ENCODE measurements around the gene B4GALT4.

DNA sequence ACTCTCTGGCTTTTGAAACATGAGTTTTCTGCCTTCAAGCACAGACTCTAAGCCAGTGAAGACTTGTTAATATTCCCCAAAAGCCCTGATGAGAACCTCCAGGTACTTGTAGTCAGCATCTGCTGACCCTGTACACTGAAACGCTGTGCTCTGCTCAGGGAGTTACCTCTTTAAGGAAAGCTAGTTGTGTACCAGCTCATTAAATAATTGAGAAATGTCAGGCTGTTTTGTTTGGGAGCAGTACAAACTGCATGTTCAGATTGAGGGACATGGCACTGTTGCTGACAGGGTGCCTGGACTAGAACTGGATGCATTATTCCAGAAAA lies 45.6 kb downstream of the B4GALT4 start:
- TF ChIP-seq ELF4 (IDR thresholded peaks at IDR 0.05) (no peak), FOXM1 (IDR thresholded peaks at IDR 0.05; ENCODE audit: borderline replicate concordance) (no peak), FOXK2 (IDR thresholded peaks at IDR 0.05) (no peak), ZNF384 (IDR thresholded peaks at IDR 0.05) (no peak), SP1 (IDR thresholded peaks at IDR 0.05) (no peak), NFRKB (IDR thresholded peaks at IDR 0.05) (no peak), ARNT (IDR thresholded peaks at IDR 0.05) (no peak), SUZ12 (IDR thresholded peaks at IDR 0.05) (no peak), L3MBTL2 (conservative IDR thresholded peaks at IDR 0.05) (no peak), FOXA1 (IDR thresholded peaks at IDR 0.05) (no peak), BHLHE40 (IDR thresholded peaks at IDR 0.05; ENCODE audit: borderline replicate concordance) (no peak), CTBP1 (IDR thresholded peaks at IDR 0.05; ENCODE audit: borderline replicate concordance) (no peak)
- TF ChIP-seq, protein P1, sequence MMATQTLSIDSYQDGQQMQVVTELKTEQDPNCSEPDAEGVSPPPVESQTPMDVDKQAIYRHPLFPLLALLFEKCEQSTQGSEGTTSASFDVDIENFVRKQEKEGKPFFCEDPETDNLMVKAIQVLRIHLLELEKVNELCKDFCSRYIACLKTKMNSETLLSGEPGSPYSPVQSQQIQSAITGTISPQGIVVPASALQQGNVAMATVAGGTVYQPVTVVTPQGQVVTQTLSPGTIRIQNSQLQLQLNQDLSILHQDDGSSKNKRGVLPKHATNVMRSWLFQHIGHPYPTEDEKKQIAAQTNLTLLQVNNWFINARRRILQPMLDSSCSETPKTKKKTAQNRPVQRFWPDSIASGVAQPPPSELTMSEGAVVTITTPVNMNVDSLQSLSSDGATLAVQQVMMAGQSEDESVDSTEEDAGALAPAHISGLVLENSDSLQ (IDR thresholded peaks at IDR 0.05): no peak

Data from HEK293T (cell line).